Neural cell (in vitro differentiated cells): ENCODE measurements around the gene PRKG1.

Source experiments
- EP300 ChIP-seq: fragments of 450-650 bp; conservative IDR thresholded peaks from 2 replicates; pipeline ENCODE4 v1.6.1; 2014; ENCODE audit warnings: antibody characterized with exemption, mild to moderate bottlenecking, moderate library complexity; ENCODE audit not compliant: poor library complexity, severe bottlenecking
- EZH2 ChIP-seq: fragments of 200-600, 300-800 bp; shearing (Covaris generic), sonication (generic); IDR thresholded peaks from 2 replicates; pipeline ENCODE4 v1.6.1; 2014; ENCODE audit warnings: antibody characterized with exemption, low read length, borderline replicate concordance, mild to moderate bottlenecking; ENCODE audit not compliant: insufficient read depth, poor library complexity, severe bottlenecking
- MXI1 ChIP-seq: fragments of 450-650 bp; conservative IDR thresholded peaks from 2 replicates; pipeline ENCODE4 v1.6.1; 2014; ENCODE audit warnings: antibody characterized with exemption, mild to moderate bottlenecking; ENCODE audit not compliant: poor library complexity, severe bottlenecking
- POLR2AphosphoS5 ChIP-seq: IDR thresholded peaks from 2 replicates; pipeline ENCODE4 v1.6.1; 2012
- RAD21 ChIP-seq: fragments of 450-650 bp; conservative IDR thresholded peaks from 2 replicates; pipeline ENCODE4 v1.6.1; 2014; ENCODE audit warnings: antibody characterized with exemption, mild to moderate bottlenecking, moderate library complexity
- TAF1 ChIP-seq: IDR thresholded peaks from 2 replicates; pipeline ENCODE4 v1.6.1; 2012; ENCODE audit warnings: low read depth
- TF ChIP-seq, protein P1 (sequence below): fragments of 450-650 bp; IDR thresholded peaks from 2 replicates; pipeline ENCODE4 v1.5.1; 2014; ENCODE audit warnings: antibody characterized with exemption, mild to moderate bottlenecking, moderate library complexity; ENCODE audit not compliant: poor library complexity, severe bottlenecking
- TF ChIP-seq, protein P2 (sequence below): IDR thresholded peaks from 2 replicates; pipeline ENCODE4 v1.6.1; 2012; ENCODE audit warnings: borderline replicate concordance

DNA sequence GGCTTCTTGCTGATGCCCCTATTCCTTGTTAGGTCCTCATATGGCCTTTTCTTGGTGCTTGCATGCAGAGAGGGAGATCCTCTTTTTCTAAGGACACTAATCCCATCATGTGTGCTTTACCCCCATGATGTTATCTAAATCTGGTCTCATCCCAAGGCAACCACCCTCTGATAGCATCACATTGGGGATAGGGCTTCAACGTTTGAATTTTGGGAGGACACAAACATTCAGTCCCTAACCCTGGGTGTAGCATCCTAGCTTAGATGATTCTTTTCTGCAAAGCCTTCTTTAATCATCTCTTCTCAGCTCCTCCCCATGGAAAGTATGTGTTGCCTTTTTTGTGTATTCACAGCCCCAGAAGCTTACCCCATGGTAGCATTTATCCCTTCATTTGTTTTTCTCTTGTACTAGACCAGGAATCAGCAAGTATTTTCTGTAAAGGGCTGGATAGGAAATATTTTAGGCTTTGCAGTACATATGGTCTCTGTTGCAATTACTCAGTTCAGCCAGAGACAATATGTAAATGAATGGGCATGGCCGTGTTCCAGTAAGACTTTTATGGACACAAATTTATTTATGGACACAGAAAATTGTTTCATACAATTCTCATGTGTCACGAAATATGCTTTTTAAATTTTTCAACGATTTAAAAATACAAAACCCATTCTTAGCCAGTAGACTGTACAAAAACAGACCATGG lies 726.6 kb downstream of the PRKG1 start:
- TF ChIP-seq, protein P1, sequence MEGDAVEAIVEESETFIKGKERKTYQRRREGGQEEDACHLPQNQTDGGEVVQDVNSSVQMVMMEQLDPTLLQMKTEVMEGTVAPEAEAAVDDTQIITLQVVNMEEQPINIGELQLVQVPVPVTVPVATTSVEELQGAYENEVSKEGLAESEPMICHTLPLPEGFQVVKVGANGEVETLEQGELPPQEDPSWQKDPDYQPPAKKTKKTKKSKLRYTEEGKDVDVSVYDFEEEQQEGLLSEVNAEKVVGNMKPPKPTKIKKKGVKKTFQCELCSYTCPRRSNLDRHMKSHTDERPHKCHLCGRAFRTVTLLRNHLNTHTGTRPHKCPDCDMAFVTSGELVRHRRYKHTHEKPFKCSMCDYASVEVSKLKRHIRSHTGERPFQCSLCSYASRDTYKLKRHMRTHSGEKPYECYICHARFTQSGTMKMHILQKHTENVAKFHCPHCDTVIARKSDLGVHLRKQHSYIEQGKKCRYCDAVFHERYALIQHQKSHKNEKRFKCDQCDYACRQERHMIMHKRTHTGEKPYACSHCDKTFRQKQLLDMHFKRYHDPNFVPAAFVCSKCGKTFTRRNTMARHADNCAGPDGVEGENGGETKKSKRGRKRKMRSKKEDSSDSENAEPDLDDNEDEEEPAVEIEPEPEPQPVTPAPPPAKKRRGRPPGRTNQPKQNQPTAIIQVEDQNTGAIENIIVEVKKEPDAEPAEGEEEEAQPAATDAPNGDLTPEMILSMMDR: no peak
- TF ChIP-seq TAF1: no peak
- TF ChIP-seq POLR2AphosphoS5: no peak
- no peak for TF ChIP-seq EP300
- no peak for TF ChIP-seq EZH2
- no peak for TF ChIP-seq RAD21
- TF ChIP-seq, protein P2, sequence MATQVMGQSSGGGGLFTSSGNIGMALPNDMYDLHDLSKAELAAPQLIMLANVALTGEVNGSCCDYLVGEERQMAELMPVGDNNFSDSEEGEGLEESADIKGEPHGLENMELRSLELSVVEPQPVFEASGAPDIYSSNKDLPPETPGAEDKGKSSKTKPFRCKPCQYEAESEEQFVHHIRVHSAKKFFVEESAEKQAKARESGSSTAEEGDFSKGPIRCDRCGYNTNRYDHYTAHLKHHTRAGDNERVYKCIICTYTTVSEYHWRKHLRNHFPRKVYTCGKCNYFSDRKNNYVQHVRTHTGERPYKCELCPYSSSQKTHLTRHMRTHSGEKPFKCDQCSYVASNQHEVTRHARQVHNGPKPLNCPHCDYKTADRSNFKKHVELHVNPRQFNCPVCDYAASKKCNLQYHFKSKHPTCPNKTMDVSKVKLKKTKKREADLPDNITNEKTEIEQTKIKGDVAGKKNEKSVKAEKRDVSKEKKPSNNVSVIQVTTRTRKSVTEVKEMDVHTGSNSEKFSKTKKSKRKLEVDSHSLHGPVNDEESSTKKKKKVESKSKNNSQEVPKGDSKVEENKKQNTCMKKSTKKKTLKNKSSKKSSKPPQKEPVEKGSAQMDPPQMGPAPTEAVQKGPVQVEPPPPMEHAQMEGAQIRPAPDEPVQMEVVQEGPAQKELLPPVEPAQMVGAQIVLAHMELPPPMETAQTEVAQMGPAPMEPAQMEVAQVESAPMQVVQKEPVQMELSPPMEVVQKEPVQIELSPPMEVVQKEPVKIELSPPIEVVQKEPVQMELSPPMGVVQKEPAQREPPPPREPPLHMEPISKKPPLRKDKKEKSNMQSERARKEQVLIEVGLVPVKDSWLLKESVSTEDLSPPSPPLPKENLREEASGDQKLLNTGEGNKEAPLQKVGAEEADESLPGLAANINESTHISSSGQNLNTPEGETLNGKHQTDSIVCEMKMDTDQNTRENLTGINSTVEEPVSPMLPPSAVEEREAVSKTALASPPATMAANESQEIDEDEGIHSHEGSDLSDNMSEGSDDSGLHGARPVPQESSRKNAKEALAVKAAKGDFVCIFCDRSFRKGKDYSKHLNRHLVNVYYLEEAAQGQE: no peak
- TF ChIP-seq MXI1: no peak
